CD4-positive, alpha-beta memory T cell (primary cell): ENCODE results near the gene EIF3M. TPM values are rescaled to one million over a fixed set of nuclear protein-coding genes. Genes with fewer than 3 reads are reported as not detected.

Experiments
- CTCF ChIA-PET: fragments of 350-600 bp; sonication (Branson Sonifier 250); formaldehyde crosslinking; loops from one replicate; lab custom pipeline; 2021; ENCODE audit warnings: inconsistent platforms; ENCODE audit not compliant: partially characterized antibody; lab: Charles Lee
- POLR2A ChIA-PET: fragments of 350-600 bp; sonication (Branson Sonifier 250); formaldehyde crosslinking; loops from one replicate; lab custom pipeline; 2021; ENCODE audit not compliant: partially characterized antibody; lab: Charles Lee
- DNase-seq, 5 donors: peaks; one replicate each; pipeline versions ENCODE4 v3.0.0 to v3.0.0-alpha.2; 2020 to 2022; ENCODE audit warnings: mixed read lengths in 1 of 5
- H3K27ac ChIP-seq: one replicate; pipeline ENCODE4 v1.7.0; 2013; ENCODE audit warnings: low read depth, low read length
- H3K27me3 ChIP-seq: 2 replicates; pipeline ENCODE4 v1.7.0; 2013; ENCODE audit warnings: mild to moderate bottlenecking, low read length, moderate library complexity; ENCODE audit not compliant: insufficient read depth
- H3K36me3 ChIP-seq: 2 replicates; pipeline ENCODE4 v1.7.0; 2013; ENCODE audit warnings: mild to moderate bottlenecking, low read length, moderate library complexity; ENCODE audit not compliant: insufficient read depth
- H3K4me1 ChIP-seq: 2 replicates; pipeline ENCODE4 v1.7.0; 2013; ENCODE audit warnings: mild to moderate bottlenecking, low read length, moderate library complexity; ENCODE audit not compliant: insufficient read depth
- H3K4me3 ChIP-seq, 2 donors: one replicate each; pipeline ENCODE4 v1.7.0; 2013; ENCODE audit warnings: low read length in 2 of 2, mild to moderate bottlenecking in 1 of 2
- H3K9me3 ChIP-seq, 2 donors: one replicate each; pipeline ENCODE4 v1.7.0; 2013; ENCODE audit warnings: low read length in 2 of 2, control low read depth in 1 of 2; ENCODE audit not compliant: control insufficient read depth in 1 of 2
- H3K27ac Mint-ChIP-seq, 7 donors: one replicate each; pipeline ENCODE4 v1.8.0; 2020 to 2021; ENCODE audit warnings: mixed read lengths in 7 of 7, mild to moderate bottlenecking in 6 of 7, inconsistent platforms in 3 of 7, moderate library complexity in 3 of 7
- H3K27me3 Mint-ChIP-seq, 2 donors: one replicate each; pipeline ENCODE4 v1.8.0; 2020 to 2021; ENCODE audit warnings: mixed read lengths in 2 of 2
- H3K36me3 Mint-ChIP-seq, 2 donors: one replicate each; pipeline ENCODE4 v1.8.0; 2020 to 2021; ENCODE audit warnings: mixed read lengths in 2 of 2, inconsistent platforms in 1 of 2, mild to moderate bottlenecking in 1 of 2
- H3K4me1 Mint-ChIP-seq, 4 donors: one replicate each; pipeline ENCODE4 v1.8.0; 2020 to 2021; ENCODE audit warnings: mixed read lengths in 4 of 4, mild to moderate bottlenecking in 1 of 4
- H3K4me3 Mint-ChIP-seq, 8 donors: one replicate each; pipeline ENCODE4 v1.8.0; 2020 to 2021; ENCODE audit warnings: mixed read lengths in 8 of 8, mild to moderate bottlenecking in 7 of 8, moderate library complexity in 6 of 8, inconsistent platforms in 3 of 8
- H3K9me3 Mint-ChIP-seq, 8 donors: one replicate each; pipeline ENCODE4 v1.8.0; 2020 to 2021; ENCODE audit warnings: mixed read lengths in 8 of 8, mild to moderate bottlenecking in 5 of 8, inconsistent platforms in 3 of 8, moderate library complexity in 1 of 8
- intact Hi-C: fragments of 100-400 bp; cut with micrococcal nuclease; formaldehyde crosslinking; loops from one replicate; pipeline ENCODE4 v1.15.1; 2023
- polyA plus RNA-seq, 2 donors: library from polyadenylated mRNA; unstranded; fragments of 300-500 nt; fragmentation: Illumina TruSeq; gene quantifications; one replicate each; pipeline ENCODE4 v1.2.3, GENCODE V29; 2021
- total RNA-seq, 2 experiments: library from RNA; stranded (reverse); gene quantifications; one replicate each; pipeline ENCODE4 v1.2.3, GENCODE V29; 2021

EIF3M gene
- total and polyA plus RNA-seq, 4 experiments from 2014 or later, result 214 to 321 (median 263) TPM

DNA sequence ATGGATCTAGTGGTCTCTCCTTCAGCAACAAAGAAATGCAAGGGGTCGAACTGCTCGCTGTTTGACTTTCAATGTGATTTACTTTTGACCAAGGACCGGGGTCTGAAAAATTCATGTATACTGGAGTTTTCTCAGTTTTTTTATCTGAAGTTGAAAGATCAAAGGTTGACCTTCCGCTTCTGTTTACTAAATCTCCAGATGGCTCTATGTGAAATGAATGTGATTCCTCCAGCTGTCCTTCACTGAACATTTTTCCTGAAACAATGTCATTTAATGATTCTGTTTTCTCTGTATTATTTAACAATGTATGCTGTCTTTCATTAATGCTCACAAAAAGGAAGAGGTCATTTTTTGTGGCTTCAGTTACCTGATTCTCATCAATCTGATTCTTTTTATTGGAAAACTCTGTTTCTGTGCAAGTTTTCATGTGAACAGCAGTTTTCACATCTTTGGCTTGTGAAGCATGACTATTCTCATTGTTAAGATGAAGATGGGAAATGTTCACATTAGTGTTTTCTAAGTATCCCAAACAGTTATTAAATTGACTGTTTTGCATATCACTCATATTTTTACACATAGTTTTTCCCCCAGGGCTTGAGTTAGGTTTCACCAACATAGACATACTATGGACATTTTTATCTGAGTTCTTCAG lies 30.0 kb downstream of the EIF3M start:
- no peaks in the 10 kb centered on the region for H3K4me1 ChIP-seq
- no peak overlapping the region for H3K4me3 Mint-ChIP-seq
- intact Hi-C loops, result loop anchor here (10.0 kb wide), 1 partner anchor 289 kb away; no protein-coding TSS in a partner anchor
- no peaks in the 10 kb centered on the region for H3K27me3 ChIP-seq
- POLR2A ChIA-PET, result no interaction called here
- H3K9me3 ChIP-seq, result no peaks in the 10 kb centered on the region
- H3K9me3 Mint-ChIP-seq, result peaks cover 0 to 5% (median 0%) of the 10 kb centered on the region in 8 donors
- H3K27ac Mint-ChIP-seq, result no peak overlapping the region
- H3K4me1 Mint-ChIP-seq, result no peaks in the 10 kb centered on the region
- H3K27ac ChIP-seq, result no peak overlapping the region
- CTCF ChIA-PET, result no interaction called here
- DNase-seq, result no peak
- H3K36me3 Mint-ChIP-seq, result peaks cover 0 to 9% of the 10 kb centered on the region in 2 donors
- peaks cover 0 to 3% of the 10 kb centered on the region in 2 donors for H3K27me3 Mint-ChIP-seq
- H3K36me3 ChIP-seq, result no peaks in the 10 kb centered on the region
- no peak overlapping the region for H3K4me3 ChIP-seq

DNA sequence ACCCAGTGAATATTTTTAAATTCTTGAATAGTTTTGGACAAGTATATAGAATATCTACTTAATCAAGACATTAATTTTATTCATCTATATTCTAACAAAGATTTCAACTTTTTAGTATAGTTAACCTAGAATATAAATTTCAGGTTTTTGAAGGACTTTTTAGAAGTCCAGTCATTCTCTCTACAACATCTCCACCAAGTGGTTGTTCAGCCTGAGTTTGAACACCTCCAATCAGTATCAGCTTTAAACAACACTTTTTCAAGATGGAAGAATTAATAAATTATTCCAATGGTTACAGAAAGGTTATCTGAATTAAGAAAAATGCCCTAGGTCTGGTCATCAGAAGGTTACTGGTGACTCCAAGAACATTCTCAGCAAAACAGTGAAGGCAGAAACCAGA lies 31.8 kb downstream of the EIF3M start:
- intact Hi-C loops, result loop anchor here (10.0 kb wide), 1 partner anchor 291 kb away; no protein-coding TSS in a partner anchor
- Histone ChIP-seq H3K4me1 (no peaks in the 10 kb centered on the region), H3K27ac (no peak overlapping the region), H3K36me3 (no peaks in the 10 kb centered on the region), H3K4me3 (no peak overlapping the region), H3K27me3 (no peaks in the 10 kb centered on the region), H3K9me3 (no peaks in the 10 kb centered on the region)
- H3K36me3 Mint-ChIP-seq, result no peaks in the 10 kb centered on the region
- peaks cover 0 to 2% (median 0%) of the 10 kb centered on the region in 8 donors for H3K9me3 Mint-ChIP-seq
- ChIA-PET POLR2A (no interaction called here), CTCF (interaction anchor here (0.7 to 1.7 kb wide), 2 partner anchors 293 to 295 kb away, joined by 3 to 10 read pairs; no protein-coding TSS in a partner anchor)
- peak in 1 of 5 donors; percentile 2 for DNase-seq
- H3K27me3 Mint-ChIP-seq, result peaks cover 3 to 4% of the 10 kb centered on the region in 2 donors
- H3K4me3 Mint-ChIP-seq, result no peak overlapping the region
- no peak overlapping the region for H3K27ac Mint-ChIP-seq
- H3K4me1 Mint-ChIP-seq, result no peaks in the 10 kb centered on the region

DNA sequence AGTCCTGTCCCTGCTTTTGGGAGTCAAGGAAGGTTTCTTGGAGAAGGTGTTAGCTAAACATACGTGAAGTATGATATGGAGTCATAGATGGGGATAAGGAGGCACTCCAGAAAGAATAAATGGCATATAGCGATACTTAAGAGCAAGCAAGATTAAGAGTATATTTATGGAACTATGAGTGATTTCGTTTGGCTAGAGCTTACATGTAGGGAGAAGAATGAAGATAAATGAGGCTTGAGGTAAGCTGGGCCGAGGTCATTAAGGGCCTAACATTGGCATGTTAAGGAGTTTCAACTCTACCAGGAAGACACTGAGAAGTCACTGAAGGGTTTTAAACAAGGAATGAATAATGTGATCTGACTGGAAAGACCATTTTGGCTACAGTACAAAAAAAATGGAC lies 33.3 kb downstream of the EIF3M start:
- H3K27me3 ChIP-seq, result no peaks in the 10 kb centered on the region
- Mint-ChIP-seq H3K4me1 (no peaks in the 10 kb centered on the region), H3K4me3 (no peak overlapping the region), H3K9me3 (peaks cover 0 to 10% (median 0%) of the 10 kb centered on the region in 8 donors), H3K27me3 (peaks cover 11 to 12% of the 10 kb centered on the region in 2 donors), H3K27ac (no peak overlapping the region), H3K36me3 (no peaks in the 10 kb centered on the region)
- H3K9me3 ChIP-seq, result no peaks in the 10 kb centered on the region
- H3K27ac ChIP-seq, result no peak overlapping the region
- DNase-seq, result no peak
- ChIA-PET POLR2A (no interaction called here), CTCF (no interaction called here)
- H3K4me1 ChIP-seq, result no peaks in the 10 kb centered on the region
- H3K4me3 ChIP-seq, result no peak overlapping the region
- intact Hi-C loops, result loop anchor here (10.0 kb wide), 1 partner anchor 292 kb away; no protein-coding TSS in a partner anchor
- H3K36me3 ChIP-seq, result no peaks in the 10 kb centered on the region

DNA sequence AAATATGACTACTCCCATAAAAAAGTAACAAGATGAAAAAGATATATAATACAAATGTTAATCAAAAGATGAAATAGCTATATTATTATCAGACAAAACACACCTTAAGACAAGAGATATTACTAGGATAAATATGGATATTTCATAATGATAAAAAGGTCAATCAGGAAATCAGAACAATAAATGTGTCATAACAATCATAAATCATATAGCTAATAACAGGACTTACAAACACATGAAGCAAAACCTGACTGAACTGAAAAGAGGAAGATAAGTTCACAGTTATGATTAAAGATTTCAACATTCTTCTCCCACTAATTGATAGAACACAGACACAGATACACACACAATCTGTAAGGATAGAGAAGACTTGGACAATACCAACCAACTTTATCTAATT lies 47.2 kb downstream of the EIF3M start:
- Mint-ChIP-seq H3K9me3 (peaks cover 0 to 4% (median 0%) of the 10 kb centered on the region in 8 donors), H3K27ac (no peak overlapping the region), H3K36me3 (no peaks in the 10 kb centered on the region), H3K4me3 (no peak overlapping the region), H3K4me1 (no peaks in the 10 kb centered on the region), H3K27me3 (peaks cover 3 to 7% of the 10 kb centered on the region in 2 donors)
- Histone ChIP-seq H3K4me3 (no peak overlapping the region), H3K9me3 (no peaks in the 10 kb centered on the region), H3K36me3 (no peaks in the 10 kb centered on the region), H3K27ac (no peak overlapping the region), H3K4me1 (no peaks in the 10 kb centered on the region), H3K27me3 (no peaks in the 10 kb centered on the region)
- intact Hi-C loops, result no loop called here
- ChIA-PET POLR2A (no interaction called here), CTCF (no interaction called here)
- DNase-seq, result no peak

DNA sequence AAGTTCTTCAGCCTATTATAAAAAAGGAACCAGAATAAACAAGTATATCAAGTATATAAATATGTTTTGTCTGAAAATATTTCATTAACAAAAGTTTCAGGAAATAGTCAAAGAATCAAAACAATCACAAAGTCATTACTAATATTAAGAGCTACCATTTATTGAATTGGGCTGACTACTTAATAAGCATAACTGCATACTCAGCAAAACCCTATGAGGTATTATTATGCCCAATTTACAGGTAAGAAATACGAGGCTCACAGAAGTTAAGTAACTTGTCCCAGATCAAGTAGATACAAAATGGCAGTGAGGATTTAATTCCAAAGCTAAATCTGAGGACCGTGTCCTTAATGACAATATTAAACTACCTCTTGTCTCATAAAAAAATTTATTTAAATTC lies 52.2 kb downstream of the EIF3M start:
- Mint-ChIP-seq H3K27me3 (peaks cover 9 to 17% of the 10 kb centered on the region in 2 donors), H3K4me1 (no peaks in the 10 kb centered on the region), H3K9me3 (peaks cover 0 to 1% (median 0%) of the 10 kb centered on the region in 8 donors), H3K36me3 (no peaks in the 10 kb centered on the region), H3K4me3 (no peak overlapping the region), H3K27ac (no peak overlapping the region)
- DNase-seq, result no peak
- intact Hi-C loops, result no loop called here
- peaks cover 3% of the 10 kb centered on the region for H3K27me3 ChIP-seq
- H3K36me3 ChIP-seq, result no peaks in the 10 kb centered on the region
- H3K9me3 ChIP-seq, result no peaks in the 10 kb centered on the region
- H3K27ac ChIP-seq, result no peak overlapping the region
- H3K4me1 ChIP-seq, result no peaks in the 10 kb centered on the region
- CTCF ChIA-PET, result no interaction called here
- no peak overlapping the region for H3K4me3 ChIP-seq
- POLR2A ChIA-PET, result no interaction called here

DNA sequence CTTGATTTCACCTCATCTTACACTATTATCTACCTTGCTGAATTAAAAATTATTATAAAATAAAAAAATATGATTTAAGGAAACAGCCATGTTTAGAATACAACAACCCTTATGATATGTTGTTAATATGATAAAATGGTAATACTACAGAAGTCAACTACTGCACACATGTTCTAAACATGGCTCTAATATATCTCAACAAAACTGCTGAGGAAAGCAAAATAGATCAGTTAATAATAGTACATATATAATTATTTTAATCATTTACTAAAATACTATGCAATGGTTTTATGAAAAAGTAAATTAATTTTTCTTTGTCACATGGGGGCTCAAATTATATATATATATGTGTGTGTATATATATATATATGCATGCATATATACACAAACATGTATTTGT lies 57.7 kb downstream of the EIF3M start:
- Histone ChIP-seq H3K27ac (no peak overlapping the region), H3K9me3 (no peaks in the 10 kb centered on the region), H3K4me1 (no peaks in the 10 kb centered on the region), H3K4me3 (no peak overlapping the region), H3K36me3 (no peaks in the 10 kb centered on the region), H3K27me3 (peaks cover 3% of the 10 kb centered on the region)
- Mint-ChIP-seq H3K27me3 (peaks cover 6 to 14% of the 10 kb centered on the region in 2 donors), H3K4me1 (no peaks in the 10 kb centered on the region), H3K9me3 (peaks cover 0 to 1% (median 0%) of the 10 kb centered on the region in 8 donors), H3K27ac (no peak overlapping the region), H3K36me3 (no peaks in the 10 kb centered on the region), H3K4me3 (no peak overlapping the region)
- intact Hi-C loops, result no loop called here
- ChIA-PET CTCF (no interaction called here), POLR2A (no interaction called here)
- no peak for DNase-seq

DNA sequence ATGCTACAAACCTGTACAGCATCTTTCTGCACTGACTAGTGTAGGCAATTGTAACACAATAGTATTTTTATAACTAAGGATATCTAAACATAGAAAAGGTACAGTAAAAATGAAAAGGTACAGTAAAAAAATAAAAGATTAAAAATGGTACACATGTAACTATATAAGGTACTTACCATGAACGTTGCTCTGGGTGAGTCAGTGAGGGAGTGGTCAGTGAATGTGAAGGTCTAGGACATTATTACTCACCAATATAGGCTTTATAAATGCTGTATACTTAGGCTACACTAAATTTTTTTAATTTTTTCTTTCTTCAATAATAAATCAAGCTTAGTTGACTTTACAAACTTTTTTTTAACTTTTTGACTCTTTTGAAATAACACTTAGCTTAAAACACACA lies 59.9 kb downstream of the EIF3M start:
- H3K4me1 Mint-ChIP-seq, result no peaks in the 10 kb centered on the region
- Histone ChIP-seq H3K4me1 (no peaks in the 10 kb centered on the region), H3K27me3 (peaks cover 3% of the 10 kb centered on the region), H3K9me3 (no peaks in the 10 kb centered on the region), H3K4me3 (no peak overlapping the region), H3K36me3 (no peaks in the 10 kb centered on the region), H3K27ac (no peak overlapping the region)
- H3K9me3 Mint-ChIP-seq, result no peaks in the 10 kb centered on the region
- no peaks in the 10 kb centered on the region for H3K36me3 Mint-ChIP-seq
- intact Hi-C loops, result no loop called here
- DNase-seq, result no peak
- POLR2A ChIA-PET, result no interaction called here
- peaks cover 4 to 10% of the 10 kb centered on the region in 2 donors for H3K27me3 Mint-ChIP-seq
- no peak overlapping the region for H3K27ac Mint-ChIP-seq
- CTCF ChIA-PET, result no interaction called here
- no peak overlapping the region for H3K4me3 Mint-ChIP-seq
